Osteocyte (in vitro differentiated cells): ENCODE measurements around the gene TAF4. TPM values are rescaled to one million over a fixed set of nuclear protein-coding genes. Genes with fewer than 3 reads are reported as not detected.
A peak's percentile ranks its signal among the peaks of the same experiment; 100 is the strongest.

Experiments
- DNase-seq: peaks from one replicate; pipeline ENCODE4 v3.0.0; 2021; ENCODE audit warnings: mixed read lengths; ENCODE audit not compliant: unreplicated experiment; ENCODE audit errors: extremely low spot score
- H3K27ac Mint-ChIP-seq: one replicate; pipeline ENCODE4 v1.8.0; 2021; ENCODE audit warnings: mild to moderate bottlenecking, mixed read lengths; ENCODE audit not compliant: unreplicated experiment
- H3K27me3 Mint-ChIP-seq: one replicate; pipeline ENCODE4 v1.8.0; 2021; ENCODE audit warnings: mixed read lengths; ENCODE audit not compliant: unreplicated experiment
- H3K36me3 Mint-ChIP-seq: one replicate; pipeline ENCODE4 v1.8.0; 2021; ENCODE audit warnings: mixed read lengths; ENCODE audit not compliant: unreplicated experiment
- H3K4me1 Mint-ChIP-seq: one replicate; pipeline ENCODE4 v1.8.0; 2021; ENCODE audit warnings: mixed read lengths; ENCODE audit not compliant: unreplicated experiment
- H3K4me3 Mint-ChIP-seq: one replicate; pipeline ENCODE4 v1.8.0; 2021; ENCODE audit warnings: mild to moderate bottlenecking, moderate library complexity, mixed read lengths; ENCODE audit not compliant: unreplicated experiment
- H3K9me3 Mint-ChIP-seq: one replicate; pipeline ENCODE4 v1.8.0; 2021; ENCODE audit warnings: mixed read lengths; ENCODE audit not compliant: unreplicated experiment
- CTCF ChIP-seq: fragments of 200-600 bp; sonication (generic); IDR thresholded peaks from 2 replicates; pipeline ENCODE4 v1.5.0; 2021; ENCODE audit warnings: antibody characterized with exemption, mild to moderate bottlenecking, moderate library complexity
- total RNA-seq: library from RNA; stranded (reverse); gene quantifications from 2 replicates; pipeline ENCODE4 v1.2.1, GENCODE V29; 2021

The TAF4 gene
- total RNA-seq, 1 donor from 2014 or later: 22.8 TPM

- no peak for TF ChIP-seq CTCF
- peaks cover 11% of the 10 kb centered on the region for H3K9me3 Mint-ChIP-seq
- no peak for DNase-seq
- H3K4me3 Mint-ChIP-seq: no peak overlapping the region
- peaks cover 2% of the 10 kb centered on the region for H3K36me3 Mint-ChIP-seq
- H3K27me3 Mint-ChIP-seq: no peaks in the 10 kb centered on the region
- H3K4me1 Mint-ChIP-seq: no peaks in the 10 kb centered on the region
- H3K27ac Mint-ChIP-seq: no peak overlapping the region
Observed at GRCh38 chr20:62097881-62098407, 32.3 kb upstream of the TAF4 start.

GRCh38 chr20:62096421-62097380 is 31.0 kb upstream of the TAF4 start:
- H3K4me1 Mint-ChIP-seq: no peaks in the 10 kb centered on the region
- no peak overlapping the region for H3K27ac Mint-ChIP-seq
- H3K27me3 Mint-ChIP-seq: peaks cover 4% of the 10 kb centered on the region
- no peak overlapping the region for H3K4me3 Mint-ChIP-seq
- H3K36me3 Mint-ChIP-seq: peaks cover 2% of the 10 kb centered on the region
- no peak for TF ChIP-seq CTCF
- peak; percentile 84 for DNase-seq
- H3K9me3 Mint-ChIP-seq: peaks cover 11% of the 10 kb centered on the region

- H3K4me3 Mint-ChIP-seq: no peak overlapping the region
- H3K27me3 Mint-ChIP-seq: peaks cover 7% of the 10 kb centered on the region
- no peaks in the 10 kb centered on the region for H3K9me3 Mint-ChIP-seq
- no peaks in the 10 kb centered on the region for H3K36me3 Mint-ChIP-seq
- DNase-seq: no peak
- no peak overlapping the region for H3K27ac Mint-ChIP-seq
- TF ChIP-seq CTCF: no peak
- no peaks in the 10 kb centered on the region for H3K4me1 Mint-ChIP-seq
Observed at GRCh38 chr20:62089393-62089792, 23.7 kb upstream of the TAF4 start.

- H3K9me3 Mint-ChIP-seq: no peaks in the 10 kb centered on the region
- H3K36me3 Mint-ChIP-seq: no peaks in the 10 kb centered on the region
- no peak for TF ChIP-seq CTCF
- no peak overlapping the region for H3K27ac Mint-ChIP-seq
- no peaks in the 10 kb centered on the region for H3K4me1 Mint-ChIP-seq
- H3K27me3 Mint-ChIP-seq: peaks cover 9% of the 10 kb centered on the region
- DNase-seq: no peak
- no peak overlapping the region for H3K4me3 Mint-ChIP-seq
Observed at GRCh38 chr20:62088258-62089127, 22.8 kb upstream of the TAF4 start.
